HG03039 (cell line): ENCODE data around the gene TEAD2.

Experiments used
- ATAC-seq: cut with Tn5 transposase; IDR thresholded peaks from one replicate; pipeline ENCODE4 v1.9.1; 2021; ENCODE audit warnings: mild to moderate bottlenecking, moderate library complexity; ENCODE audit not compliant: unreplicated experiment

Gene TEAD2

DNA sequence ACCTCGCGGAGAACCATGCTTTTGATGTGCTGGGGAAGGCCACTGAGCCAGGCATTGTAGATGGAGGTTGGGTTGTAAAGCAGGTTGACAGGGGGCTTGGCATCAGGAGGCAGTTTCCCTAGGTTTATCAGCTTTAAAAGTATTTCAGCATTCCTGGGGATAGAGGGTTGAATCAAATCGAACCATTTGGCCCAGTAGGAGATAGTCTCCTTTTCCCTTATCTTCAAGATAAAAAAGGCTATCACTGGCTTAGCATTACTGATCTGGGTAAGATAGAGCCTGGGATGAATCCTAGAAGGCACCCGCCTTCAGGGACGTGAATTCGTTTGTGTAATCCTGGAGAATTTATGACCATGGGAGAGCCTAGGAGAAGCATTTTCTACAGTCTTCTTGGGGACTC is 67.8 kb downstream of the TEAD2 start:
- no peak for ATAC-seq
